ENCODE data around the gene FBXW9.
A peak's percentile ranks its signal among the peaks of the same experiment; 100 is the strongest.
"Not testable (repeated sequence)": the region's sequence is repeated elsewhere in the genome, so short reads cannot be mapped to it uniquely, and the experiment has no call there.

FBXW9 gene

DNA sequence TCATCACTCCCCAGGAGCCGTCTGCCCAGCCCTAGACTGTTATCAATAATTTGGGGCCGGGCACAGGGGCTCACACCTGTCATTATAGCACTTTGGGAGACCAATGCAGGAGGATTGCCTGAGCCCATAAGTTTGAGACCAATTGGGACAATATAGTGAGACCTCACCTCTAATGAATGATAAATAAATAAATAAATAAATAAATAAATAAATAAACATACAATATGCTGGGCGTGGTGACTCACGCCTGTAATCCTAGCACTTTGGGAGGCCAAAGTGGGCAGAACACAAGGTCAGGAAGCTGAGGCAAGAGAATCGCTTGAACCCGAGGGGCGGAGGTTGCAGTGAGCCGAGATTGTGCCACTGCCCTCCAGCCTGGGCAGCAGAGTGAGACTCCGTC is 16.9 kb upstream of the FBXW9 start:
- DNase-seq: not testable (repeated sequence)

- not testable (repeated sequence) for DNase-seq
These were observed 15.6 kb upstream of the FBXW9 start for GRCh38 chr19:12712077-12712476.

DNA sequence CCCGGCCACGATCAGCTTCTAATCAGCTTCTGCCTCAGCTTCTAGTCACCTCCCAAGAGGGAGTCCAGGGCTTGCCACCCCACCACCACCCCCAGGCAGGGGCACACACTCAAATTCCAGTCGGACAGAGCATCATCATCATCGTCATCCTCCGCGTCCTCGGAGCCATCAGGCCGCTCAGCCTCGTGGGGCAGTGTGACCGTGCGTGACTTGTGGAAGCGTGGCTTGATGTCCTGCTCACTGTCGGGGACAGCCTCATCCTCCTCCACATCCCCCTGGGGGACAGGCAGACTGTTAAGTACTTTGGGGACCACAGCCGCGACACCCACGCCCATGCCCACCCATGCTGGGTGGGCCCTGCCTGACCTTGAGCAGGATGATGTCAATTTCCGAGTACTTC is 14.8 kb upstream of the FBXW9 start:
- DNase-seq: no peak

DNA sequence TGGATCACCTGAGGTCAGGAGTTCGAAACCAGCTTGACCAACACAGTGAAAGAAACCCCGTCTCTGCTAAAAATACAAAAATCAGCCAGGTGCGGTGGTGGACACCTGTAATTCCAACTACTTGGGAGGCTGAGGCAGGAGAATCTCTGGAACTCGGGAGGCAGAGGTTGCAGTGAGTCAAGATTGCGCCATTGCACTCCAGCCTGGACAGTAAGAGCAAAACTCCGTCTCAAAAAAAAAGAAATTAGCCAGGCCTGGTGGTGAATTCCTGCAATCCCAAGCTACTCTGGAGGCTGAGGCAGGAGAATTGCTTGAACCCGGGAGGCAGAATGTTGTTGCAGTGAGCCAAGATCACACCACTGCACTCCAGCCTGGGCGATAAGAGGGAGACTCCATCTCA is 12.2 kb upstream of the FBXW9 start:
- no peak for DNase-seq

GRCh38 chr19:12706332-12706718 is 9.9 kb upstream of the FBXW9 start:
- no peak for DNase-seq

GRCh38 chr19:12705654-12706331 is 9.4 kb upstream of the FBXW9 start:
- DNase-seq: no peak

GRCh38 chr19:12705169-12705568 is 8.7 kb upstream of the FBXW9 start:
- no peak for DNase-seq

GRCh38 chr19:12703046-12703445 is 6.6 kb upstream of the FBXW9 start:
- DNase-seq: no peak

DNA sequence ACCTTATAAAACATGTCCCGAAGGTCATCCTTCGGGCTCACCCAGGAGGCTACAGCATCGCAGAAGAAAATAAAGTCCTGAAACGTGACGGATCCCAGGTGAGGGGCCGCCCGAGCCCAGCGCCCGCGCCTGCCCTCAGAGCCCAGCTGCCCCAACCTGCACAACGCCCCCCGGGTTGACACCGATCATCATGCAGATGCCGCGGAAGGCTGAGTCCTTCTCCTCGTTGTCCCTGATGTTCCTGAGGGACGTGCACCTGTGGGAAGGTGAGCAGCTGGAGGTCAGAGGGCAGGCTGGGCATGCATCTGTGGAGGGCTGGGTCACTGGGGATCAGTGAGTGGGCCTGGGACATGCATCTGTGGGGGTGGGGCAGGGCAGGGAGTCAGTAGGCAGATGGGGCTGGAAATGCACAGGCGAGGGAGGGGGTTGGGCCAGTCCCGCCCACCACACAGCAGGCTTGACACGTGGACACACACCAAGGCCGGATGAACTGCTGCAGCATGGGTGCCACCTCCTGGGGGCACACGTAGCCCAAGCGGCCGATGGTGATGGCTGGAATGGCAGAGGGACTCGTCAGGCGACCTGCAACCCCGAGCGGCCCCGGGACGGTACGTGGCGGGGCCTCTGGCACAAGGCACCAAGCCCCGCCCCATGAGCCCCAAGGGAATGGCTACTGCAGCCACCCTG is 5.3 kb upstream of the FBXW9 start:
- no peak for DNase-seq

GRCh38 chr19:12698138-12698537 is 1.7 kb upstream of the FBXW9 start:
- DNase-seq: no peak

DNA sequence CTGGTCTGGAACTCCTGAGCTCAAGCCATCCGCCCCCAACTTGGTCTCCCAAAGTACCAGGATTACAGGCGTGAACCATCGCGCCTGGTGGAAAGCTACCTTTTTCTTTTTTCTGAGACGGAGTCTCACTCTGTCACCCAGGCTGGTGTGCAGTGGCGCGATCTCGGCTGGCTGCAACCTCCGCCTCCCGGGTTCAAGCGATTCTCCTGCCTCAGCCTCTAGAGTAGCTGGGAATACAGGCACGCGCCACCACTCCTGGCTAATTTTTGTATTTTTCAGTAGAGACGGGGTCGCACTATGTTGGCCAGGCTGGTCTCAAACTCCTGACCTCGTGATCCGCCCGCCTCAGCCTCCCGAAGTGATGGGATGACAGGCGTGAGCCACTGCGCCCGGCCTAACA is 994 bp upstream of the FBXW9 start:
- not testable (repeated sequence) for DNase-seq

GRCh38 chr19:12695997-12696365 is 450 bp downstream of the FBXW9 start:
- DNase-seq: no peak

- DNase-seq: no peak
These were observed 917 bp downstream of the FBXW9 start for GRCh38 chr19:12695514-12695913.

- DNase-seq: no peak
These were observed 1.3 kb downstream of the FBXW9 start for GRCh38 chr19:12695096-12695495.

- no peak for DNase-seq
These were observed 1.8 kb downstream of the FBXW9 start for GRCh38 chr19:12694641-12695040.

GRCh38 chr19:12692960-12693359 is 3.5 kb downstream of the FBXW9 start:
- no peak for DNase-seq

- DNase-seq: no peak
These were observed 6.7 kb downstream of the FBXW9 start for GRCh38 chr19:12689581-12690216.

DNA sequence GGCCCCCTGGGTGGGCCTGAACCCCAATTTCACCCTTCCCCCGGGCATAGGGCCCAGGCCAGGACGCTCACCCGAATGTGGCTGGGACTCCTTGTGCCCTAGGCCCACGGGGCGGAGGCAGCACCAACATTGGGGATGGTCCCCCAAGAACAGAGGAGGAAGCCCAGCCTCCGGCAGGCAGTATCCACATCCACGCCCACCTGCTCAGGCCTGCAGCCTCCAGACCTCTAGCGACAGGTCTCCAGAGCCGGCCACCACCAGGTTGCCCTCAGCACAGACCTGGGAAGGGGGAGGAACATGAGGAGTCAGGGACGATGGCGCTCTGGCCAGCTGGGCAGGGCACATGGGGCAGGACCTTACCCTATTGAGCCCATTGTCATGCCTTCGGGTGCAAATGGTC is 7.4 kb downstream of the FBXW9 start:
- no peak for DNase-seq

GRCh38 chr19:12687496-12688196 is 8.8 kb downstream of the FBXW9 start, which contains the start of gene GNG14:
GNG14 (plus strand) TSS chr19:12687998; CDS start chr19:12688049, 51 bp downstream.
- DNase-seq: no peak

- no peak for DNase-seq
These were observed 10.6 kb downstream of the FBXW9 start for GRCh38 chr19:12685831-12686230.

GRCh38 chr19:12681074-12681987 is 15.1 kb downstream of the FBXW9 start, which contains the start of gene DHPS:
DHPS (minus strand) TSS chr19:12681880; CDS start chr19:12681766, 114 bp downstream.
- DNase-seq: peak; percentile 85

DNA sequence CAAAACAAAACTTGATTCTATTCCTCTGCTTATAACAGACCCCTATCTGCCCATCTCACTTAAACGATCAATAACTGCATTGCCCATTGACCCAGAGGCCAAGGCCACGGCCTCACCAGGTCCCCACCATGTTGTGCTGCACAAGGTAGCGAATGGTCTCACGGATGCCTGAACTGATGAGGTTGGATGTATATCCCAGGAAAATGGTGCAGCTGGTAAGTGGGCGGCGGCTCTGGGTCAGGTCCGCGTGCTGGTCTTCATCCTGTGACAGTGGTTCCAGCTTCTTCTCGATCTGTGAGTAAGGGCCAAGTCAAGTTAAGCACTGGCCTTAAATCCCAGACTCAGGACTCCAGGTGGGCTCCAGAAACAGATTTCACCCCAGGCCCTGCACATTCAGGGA is 16.4 kb downstream of the FBXW9 start:
- no peak for DNase-seq
